OCI-LY7 (cell line): ENCODE data around the gene CNKSR3. TPM values are rescaled to one million over a fixed set of nuclear protein-coding genes. Genes with fewer than 3 reads are reported as not detected.

Experiments used
- BruUV-seq: library from RNA; stranded (reverse); fragments of 400-500 nt; replicated peaks from 2 replicates; lab custom pipeline; 2021; lab: Mats Ljungman, UMichigan
- CTCF ChIA-PET: fragments of 300-600 bp; sonication (Branson Sonifier 250); formaldehyde crosslinking; loops from one replicate; lab custom pipeline; 2022; ENCODE audit warnings: antibody characterized with exemption; ENCODE audit not compliant: unreplicated experiment; lab: Charles Lee
- POLR2A ChIA-PET: fragments of 300-600 bp; sonication (Branson Sonifier 250); formaldehyde crosslinking; loops from one replicate; lab custom pipeline; 2022; ENCODE audit warnings: antibody characterized with exemption; lab: Charles Lee
- DNase-seq: peaks from one replicate; pipeline ENCODE4 v3.0.0-alpha.2; 2015; ENCODE audit warnings: low spot score
- H2AFZ ChIP-seq: fragments of 200-600 bp; sonication (generic), shearing (Covaris generic); 2 replicates; pipeline ENCODE4 v1.6.1; 2014; ENCODE audit warnings: mild to moderate bottlenecking, antibody characterized with exemption, low read length, moderate library complexity
- H3K27ac ChIP-seq: fragments of 200-600 bp; sonication (generic); 2 replicates; pipeline ENCODE4 v1.5.1; 2014; ENCODE audit warnings: mixed run types, low read depth, mild to moderate bottlenecking, moderate library complexity, low read length, inconsistent platforms; ENCODE audit not compliant: poor library complexity, severe bottlenecking
- H3K36me3 ChIP-seq: fragments of 200-600 bp; sonication (generic); 2 replicates; pipeline ENCODE4 v1.6.1; 2014; ENCODE audit warnings: mild to moderate bottlenecking, antibody characterized with exemption, low read length, moderate library complexity, mixed read lengths; ENCODE audit not compliant: insufficient read depth
- H3K4me1 ChIP-seq: fragments of 200-600 bp; sonication (generic); 2 replicates; pipeline ENCODE4 v1.5.1; 2014; ENCODE audit warnings: mild to moderate bottlenecking, low read length; ENCODE audit not compliant: insufficient read depth, poor library complexity, severe bottlenecking
- H3K4me2 ChIP-seq: fragments of 200-600 bp; sonication (generic); 2 replicates; pipeline ENCODE4 v1.6.1; 2014; ENCODE audit warnings: mild to moderate bottlenecking, low read length
- H3K4me3 ChIP-seq: fragments of 200-600 bp; sonication (generic); 2 replicates; pipeline ENCODE4 v1.5.1; 2014; ENCODE audit warnings: mild to moderate bottlenecking, low read depth, low read length; ENCODE audit not compliant: poor library complexity, severe bottlenecking
- H3K79me2 ChIP-seq: fragments of 200-600 bp; sonication (generic); 2 replicates; pipeline ENCODE4 v1.6.1; 2016; ENCODE audit warnings: low read depth, mild to moderate bottlenecking, low read length, moderate library complexity, mixed read lengths; ENCODE audit not compliant: insufficient read depth
- H3K9me2 ChIP-seq: fragments of 200-600 bp; sonication (generic); 2 replicates; pipeline ENCODE4 v1.6.1; 2016; ENCODE audit warnings: mild to moderate bottlenecking, low read length, mixed read lengths; ENCODE audit not compliant: insufficient read depth
- H3K9me3 ChIP-seq: fragments of 200-600 bp; sonication (generic); 2 replicates; pipeline ENCODE4 v1.6.1; 2014; ENCODE audit warnings: mild to moderate bottlenecking, mixed run types, low read length, mixed read lengths
- H4K20me1 ChIP-seq: fragments of 200-600 bp; sonication (generic); 2 replicates; pipeline ENCODE4 v1.6.1; 2014; ENCODE audit warnings: mild to moderate bottlenecking, antibody characterized with exemption, low read length, moderate library complexity, mixed read lengths; ENCODE audit not compliant: insufficient read depth
- EZH2phosphoT487 ChIP-seq: fragments of 200-600 bp; sonication (generic); IDR thresholded peaks from 2 replicates; pipeline ENCODE4 v1.6.1; 2018; ENCODE audit warnings: low read depth, borderline replicate concordance, mild to moderate bottlenecking, mixed run types, antibody characterized with exemption, low read length, moderate library complexity, mixed read lengths
- intact Hi-C: fragments of 100-400 bp; cut with micrococcal nuclease; formaldehyde crosslinking; loops from one replicate; pipeline ENCODE4 v1.10.0; 2022; ENCODE audit not compliant: unreplicated experiment
- total RNA-seq, 2 experiments: library from RNA; depleted of rRNA in 1 of 2; stranded (reverse); fragments of >200 nt in 1 of 2; shearing (Covaris generic) in 1 of 2; gene quantifications; 2 replicates each; pipeline ENCODE4 v1.2.3, GENCODE V29; 2014 to 2022
- TF ChIP-seq, protein P1 (sequence below): fragments of 200-600 bp; sonication (generic); conservative IDR thresholded peaks from 2 replicates; pipeline ENCODE4 v1.5.1; 2014; ENCODE audit warnings: mild to moderate bottlenecking, antibody characterized with exemption, low read length, moderate library complexity, mixed read lengths

Gene CNKSR3
- total RNA-seq, 2 experiments from 2014 or later = not detected

DNA sequence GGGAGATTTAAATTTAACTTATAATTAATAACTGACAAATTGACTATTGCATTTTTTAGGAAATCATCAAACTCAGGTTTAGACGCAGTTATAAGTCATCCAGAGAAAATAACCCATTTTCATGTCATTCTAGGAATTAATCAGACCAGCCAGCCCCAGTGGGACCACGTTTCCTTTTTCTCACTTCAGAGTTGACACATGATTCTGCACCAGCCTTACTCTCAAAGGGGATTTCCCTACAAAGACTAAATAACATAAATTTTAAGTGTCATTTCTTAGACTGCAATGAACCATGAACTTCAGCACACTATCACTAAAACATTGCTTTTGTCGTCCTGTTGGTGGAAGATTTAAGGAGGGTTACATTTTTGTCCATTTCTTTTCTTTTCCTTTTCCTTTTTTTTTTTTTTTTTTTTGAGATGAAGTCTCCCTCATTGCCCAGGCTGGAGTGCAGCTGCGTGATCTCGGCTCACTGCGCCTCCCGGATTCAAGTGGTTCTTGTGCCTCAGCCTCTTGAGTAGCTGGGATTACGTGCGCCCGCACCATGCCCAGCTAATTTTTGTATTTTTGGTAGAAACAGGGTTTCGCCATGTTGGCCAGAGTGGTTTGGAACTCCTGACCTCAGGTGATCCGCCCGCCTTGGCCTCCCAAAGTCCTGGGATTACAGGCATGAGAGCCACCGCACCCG is 157.4 kb downstream of the CNKSR3 start:
- CTCF ChIA-PET = no interaction called here
- no peak overlapping the region for H3K4me3 ChIP-seq

DNA sequence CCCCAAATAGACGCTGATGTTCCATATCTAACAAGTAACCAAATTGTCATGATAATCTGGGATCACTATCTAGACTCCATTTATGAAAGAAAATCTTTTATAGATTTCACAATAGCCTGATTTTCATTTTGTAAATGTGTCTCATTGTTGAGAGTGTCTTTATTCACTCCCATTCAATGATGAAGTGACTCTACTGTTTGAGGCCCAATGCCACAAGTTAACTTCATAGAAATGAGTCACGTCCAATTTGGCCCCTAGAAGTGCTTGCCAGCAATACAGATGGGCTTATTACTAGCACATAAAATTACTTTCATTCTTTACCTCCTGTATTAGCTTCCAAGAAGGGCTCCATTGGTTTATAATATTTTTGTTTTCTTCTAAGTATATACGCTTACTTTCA is 160.2 kb downstream of the CNKSR3 start:
- no peaks in the 10 kb centered on the region for H3K9me3 ChIP-seq
- no peak overlapping the region for H3K4me2 ChIP-seq
- no peaks in the 10 kb centered on the region for H3K79me2 ChIP-seq
- no peaks in the 10 kb centered on the region for H3K9me2 ChIP-seq
- BruUV-seq = no TSS peak
- H3K4me1 ChIP-seq = no peaks in the 10 kb centered on the region
- POLR2A ChIA-PET = no interaction called here
- H3K4me3 ChIP-seq = no peak overlapping the region
- H3K36me3 ChIP-seq = no peaks in the 10 kb centered on the region
- no peak overlapping the region for H3K27ac ChIP-seq
- CTCF ChIA-PET = no interaction called here
- H2AFZ ChIP-seq = no peak overlapping the region
- TF ChIP-seq EZH2phosphoT487 = no peak
- no peaks in the 10 kb centered on the region for H4K20me1 ChIP-seq
- intact Hi-C loops = no loop called here
- no peak for DNase-seq

More for the DNA sequence above, 157.4 kb downstream of the CNKSR3 start:
- H3K4me2 ChIP-seq = no peak overlapping the region
- TF ChIP-seq EZH2phosphoT487 = no peak
- TF ChIP-seq, protein P1, sequence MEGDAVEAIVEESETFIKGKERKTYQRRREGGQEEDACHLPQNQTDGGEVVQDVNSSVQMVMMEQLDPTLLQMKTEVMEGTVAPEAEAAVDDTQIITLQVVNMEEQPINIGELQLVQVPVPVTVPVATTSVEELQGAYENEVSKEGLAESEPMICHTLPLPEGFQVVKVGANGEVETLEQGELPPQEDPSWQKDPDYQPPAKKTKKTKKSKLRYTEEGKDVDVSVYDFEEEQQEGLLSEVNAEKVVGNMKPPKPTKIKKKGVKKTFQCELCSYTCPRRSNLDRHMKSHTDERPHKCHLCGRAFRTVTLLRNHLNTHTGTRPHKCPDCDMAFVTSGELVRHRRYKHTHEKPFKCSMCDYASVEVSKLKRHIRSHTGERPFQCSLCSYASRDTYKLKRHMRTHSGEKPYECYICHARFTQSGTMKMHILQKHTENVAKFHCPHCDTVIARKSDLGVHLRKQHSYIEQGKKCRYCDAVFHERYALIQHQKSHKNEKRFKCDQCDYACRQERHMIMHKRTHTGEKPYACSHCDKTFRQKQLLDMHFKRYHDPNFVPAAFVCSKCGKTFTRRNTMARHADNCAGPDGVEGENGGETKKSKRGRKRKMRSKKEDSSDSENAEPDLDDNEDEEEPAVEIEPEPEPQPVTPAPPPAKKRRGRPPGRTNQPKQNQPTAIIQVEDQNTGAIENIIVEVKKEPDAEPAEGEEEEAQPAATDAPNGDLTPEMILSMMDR = no peak
- POLR2A ChIA-PET = no interaction called here
- H3K9me2 ChIP-seq = no peaks in the 10 kb centered on the region
- no peaks in the 10 kb centered on the region for H3K9me3 ChIP-seq
- H3K27ac ChIP-seq = no peak overlapping the region
- intact Hi-C loops = no loop called here
- H3K79me2 ChIP-seq = no peaks in the 10 kb centered on the region
- H3K36me3 ChIP-seq = no peaks in the 10 kb centered on the region
- H4K20me1 ChIP-seq = no peaks in the 10 kb centered on the region
- no peak for DNase-seq
- no TSS peak for BruUV-seq
- H3K4me1 ChIP-seq = peaks cover 4% of the 10 kb centered on the region
- H2AFZ ChIP-seq = no peak overlapping the region

DNA sequence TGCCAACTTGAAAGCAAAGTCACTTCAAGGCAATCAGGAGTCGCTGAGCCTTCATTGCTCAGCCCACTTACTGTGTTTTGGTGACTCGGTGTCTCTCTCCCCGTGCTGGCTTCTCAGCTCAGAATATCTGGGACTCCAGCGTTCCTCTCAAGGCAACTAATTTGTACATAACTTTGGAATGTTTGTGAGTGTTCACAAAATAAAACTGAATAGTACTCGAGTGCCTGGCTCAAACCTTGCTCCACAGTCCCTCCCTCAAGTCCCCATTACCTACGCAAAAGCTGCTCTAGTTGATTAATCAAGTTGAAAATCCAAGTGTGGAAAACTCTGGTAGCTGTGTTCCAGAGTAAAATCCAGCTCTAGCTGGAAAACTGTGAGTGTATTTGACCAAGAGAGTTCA is 162.5 kb downstream of the CNKSR3 start:
- TF ChIP-seq, protein P1 = no peak
- TF ChIP-seq EZH2phosphoT487 = no peak
- POLR2A ChIA-PET = no interaction called here
- Histone ChIP-seq H3K9me3 (no peaks in the 10 kb centered on the region), H3K4me3 (no peak overlapping the region), H3K9me2 (no peaks in the 10 kb centered on the region), H4K20me1 (no peaks in the 10 kb centered on the region), H3K4me2 (no peak overlapping the region), H3K27ac (no peak overlapping the region), H2AFZ (no peak overlapping the region), H3K4me1 (no peaks in the 10 kb centered on the region), H3K36me3 (no peaks in the 10 kb centered on the region), H3K79me2 (no peaks in the 10 kb centered on the region)
- BruUV-seq = no TSS peak
- intact Hi-C loops = no loop called here
- CTCF ChIA-PET = no interaction called here
- no peak for DNase-seq
